HepG2 (cell line): ENCODE data around the gene ANKRD44. TPM values are rescaled to one million over a fixed set of nuclear protein-coding genes. Genes with fewer than 3 reads are reported as not detected.

Experiments used
- ATAC-seq: fragments of 200-7000 bp; cut with Tn5 transposase; 3 replicates; pipeline ENCODE4 v1.9.1; 2020; ENCODE audit warnings: mild to moderate bottlenecking, moderate library complexity
- BruUV-seq: library from RNA; stranded (reverse); fragments of 400-500 nt; replicated peaks from 2 replicates; lab custom pipeline; 2021; lab: Mats Ljungman, UMichigan
- CTCF ChIA-PET: fragments of 300-600 bp; formaldehyde crosslinking; extraction: SDS; loops from one replicate; lab custom pipeline; 2021; ENCODE audit warnings: low total read pairs, inconsistent platforms, low intra/inter-chr PET ratio; lab: Yijun Ruan, JAX
- POLR2A ChIA-PET: fragments of 350-600 bp; sonication (Branson Sonifier 250); formaldehyde crosslinking; loops from one replicate; lab custom pipeline; 2020; ENCODE audit warnings: antibody characterized with exemption, inconsistent platforms; lab: Yijun Ruan, JAX
- DNase-seq: peaks from one replicate; pipeline ENCODE4 v3.0.0-alpha.2; 2015; ENCODE audit warnings: low spot score
- FAIRE-seq: peaks from 3 replicates; lab custom pipeline; 2011; peaks lifted over from hg19 to GRCh38; lab: Jason Lieb, UNC
- H2AFZ ChIP-seq: one replicate; pipeline ENCODE4 v1.6.1; 2011; ENCODE audit warnings: low read length, inconsistent platforms
- H3K27ac ChIP-seq: fragments of 300-600 bp; 3 replicates; pipeline ENCODE4 v1.8.0; 2011; ENCODE audit warnings: mixed run types, mild to moderate bottlenecking, mixed read lengths, low read length, inconsistent platforms; ENCODE audit not compliant: insufficient read depth; ENCODE audit errors: extremely low read length
- H3K27me3 ChIP-seq, 2 experiments: fragments of 200-600 bp in 1 of 2; 2 replicates in 1 of 2; 3 replicates in 1 of 2; pipeline versions ENCODE4 v1.6.0 to v1.8.0; 2011; ENCODE audit warnings: low read length in 2 of 2, mild to moderate bottlenecking in 2 of 2, moderate library complexity in 2 of 2, inconsistent platforms in 1 of 2; ENCODE audit not compliant: insufficient read depth in 2 of 2, control insufficient read depth in 1 of 2
- H3K36me3 ChIP-seq, 2 experiments: fragments of 200-600 bp in 1 of 2; replicated peaks in 1 of 2; 2 replicates in 1 of 2; 3 replicates in 1 of 2; pipeline versions ENCODE4 v1.5.1 to v1.8.0; 2011; ENCODE audit warnings: low read length in 2 of 2, inconsistent platforms in 1 of 2; ENCODE audit not compliant: insufficient read depth in 2 of 2, control insufficient read depth in 1 of 2
- H3K4me1 ChIP-seq: 2 replicates; pipeline ENCODE4 v1.5.1; 2012; ENCODE audit warnings: low read length, inconsistent platforms; ENCODE audit not compliant: insufficient read depth
- H3K4me2 ChIP-seq: 2 replicates; pipeline ENCODE4 v1.6.0; 2011; ENCODE audit warnings: low read depth, low read length, inconsistent platforms
- H3K4me3 ChIP-seq, 3 experiments: fragments of 200-600 bp in 1 of 3; sonication (generic), shearing (Covaris generic) in 1 of 3; replicated peaks in 1 of 3; 2 replicates each; pipeline ENCODE4 v1.5.1; 2011 to 2016; ENCODE audit warnings: low read length in 3 of 3, inconsistent platforms in 2 of 3, low read depth in 2 of 3, mild to moderate bottlenecking in 2 of 3, control low read depth in 1 of 3, mixed read lengths in 1 of 3; ENCODE audit not compliant: insufficient read depth in 1 of 3
- H3K79me2 ChIP-seq: one replicate; pipeline ENCODE4 v1.6.1; 2011; ENCODE audit warnings: low read length, inconsistent platforms; ENCODE audit not compliant: insufficient read depth
- H3K9ac ChIP-seq: 2 replicates; pipeline ENCODE4 v1.6.0; 2011; ENCODE audit warnings: mild to moderate bottlenecking, low read depth, low read length, inconsistent platforms; ENCODE audit not compliant: insufficient read depth
- H3K9me3 ChIP-seq: 2 replicates; pipeline ENCODE4 v1.5.1; 2012; ENCODE audit warnings: mild to moderate bottlenecking, low read length
- H4K20me1 ChIP-seq: 2 replicates; pipeline ENCODE4 v1.6.0; 2011; ENCODE audit warnings: inconsistent platforms, mild to moderate bottlenecking, low read length, moderate library complexity; ENCODE audit not compliant: insufficient read depth
- FOSL2 ChIP-seq: sonication (generic); formaldehyde crosslinking; IDR thresholded peaks from 2 replicates; pipeline ENCODE4 v1.4.0; 2020; ENCODE audit warnings: missing genetic modification reagents
- FOXA3 ChIP-seq: IDR thresholded peaks from 2 replicates; pipeline ENCODE4 v1.6.1; 2016; ENCODE audit warnings: missing genetic modification reagents, missing compliant biosample characterization
- ISL2 ChIP-seq: sonication (generic); formaldehyde crosslinking; IDR thresholded peaks from 2 replicates; pipeline ENCODE4 v1.5.0; 2020; ENCODE audit warnings: missing genetic modification reagents
- RBAK ChIP-seq: sonication (generic); formaldehyde crosslinking; IDR thresholded peaks from 2 replicates; pipeline ENCODE4 v1.5.1; 2020; ENCODE audit warnings: mild to moderate bottlenecking, missing genetic modification reagents
- SAFB2 ChIP-seq: sonication (generic); formaldehyde crosslinking; IDR thresholded peaks from 2 replicates; pipeline ENCODE4 v1.5.1; 2020; ENCODE audit warnings: missing genetic modification reagents, low read depth, mild to moderate bottlenecking, borderline replicate concordance
- SMC3 ChIP-seq: IDR thresholded peaks from 2 replicates; pipeline ENCODE4 v1.6.1; 2011; ENCODE audit warnings: low read length, improper control_type of control experiment
- ZBTB40 ChIP-seq, 2 experiments: fragments of 450-650 bp in 1 of 2; sonication (generic) in 1 of 2; formaldehyde crosslinking in 1 of 2; IDR thresholded peaks; 2 replicates each; pipeline versions ENCODE4 v1.6.1 to v1.8.0; 2016 to 2022; ENCODE audit warnings: antibody characterized with exemption in 1 of 2, mild to moderate bottlenecking in 1 of 2, missing genetic modification reagents in 1 of 2
- ZFP36 ChIP-seq: fragments of 150-350 bp; IDR thresholded peaks from 2 replicates; pipeline ENCODE4 v1.6.1; 2018; ENCODE audit warnings: borderline replicate concordance, low read length, low read depth; ENCODE audit not compliant: partially characterized antibody
- ZFP62 ChIP-seq: sonication (generic); formaldehyde crosslinking; IDR thresholded peaks from 2 replicates; pipeline ENCODE4 v1.4.0; 2020; ENCODE audit warnings: missing genetic modification reagents
- ZNF160 ChIP-seq: sonication (generic); formaldehyde crosslinking; IDR thresholded peaks from 2 replicates; pipeline ENCODE4 v1.8.0; 2022; ENCODE audit warnings: mild to moderate bottlenecking, inconsistent platforms, missing genetic modification reagents
- ZNF235 ChIP-seq: sonication (generic); formaldehyde crosslinking; IDR thresholded peaks from 2 replicates; pipeline ENCODE4 v1.8.1; 2023; ENCODE audit warnings: mild to moderate bottlenecking, missing genetic modification reagents, borderline replicate concordance
- ZNF549 ChIP-seq: sonication (generic); formaldehyde crosslinking; IDR thresholded peaks from 2 replicates; pipeline ENCODE4 v1.5.0; 2020; ENCODE audit warnings: missing genetic modification reagents
- ZNF572 ChIP-seq: sonication (generic); formaldehyde crosslinking; IDR thresholded peaks from 2 replicates; pipeline ENCODE4 v1.5.1; 2020; ENCODE audit warnings: mild to moderate bottlenecking, missing genetic modification reagents
- WGBS: methylation state at CpG from one replicate; pipeline ENCODE4 v1.1.6; 2017; ENCODE audit warnings: low lambda C conversion rate; 5-methylcytosine and 5-hydroxymethylcytosine counted together
- in situ Hi-C: cut with HindIII; loops from 2 replicates; pipeline ENCODE4 v1.10.0; 2017; ENCODE audit warnings: low pct_unique_long_range_greater_than_20kb; ENCODE audit not compliant: extremely low pct_ligation_motif_present
- intact Hi-C: fragments of 100-400 bp; cut with micrococcal nuclease; formaldehyde crosslinking; loops from one replicate; pipeline ENCODE4 v1.10.0; 2022; ENCODE audit not compliant: unreplicated experiment
- polyA plus RNA-seq, 8 experiments: library from polyadenylated mRNA; depleted of rRNA in 3 of 8; stranded (reverse) in 7 of 8; unstranded in 1 of 8; fragments of >200 nt; fragmentation: Illumina TruSeq in 4 of 8; extraction: Trizol in 4 of 8; gene quantifications; 2 replicates each; pipeline versions ENCODE4 v1.2.1 to v1.2.3, GENCODE V29; 2011 to 2016; ENCODE audit warnings: low read depth in 4 of 8, missing spikeins in 1 of 8, mixed read lengths in 1 of 8; ENCODE audit not compliant: insufficient read depth in 1 of 8
- total RNA-seq, 5 experiments: library from RNA; depleted of rRNA; stranded (reverse); fragments of >200 nt; fragmentation: Illumina TruSeq; extraction: Trizol; gene quantifications; 2 replicates each; pipeline ENCODE4 v1.2.3, GENCODE V29; 2016; ENCODE audit warnings: low read depth in 1 of 5
- TF ChIP-seq, protein P1 (sequence below): sonication (generic); formaldehyde crosslinking; IDR thresholded peaks from 2 replicates; pipeline ENCODE4 v1.5.0; 2020; ENCODE audit warnings: mild to moderate bottlenecking, missing genetic modification reagents

Gene ANKRD44
- total and polyA plus RNA-seq, 2 of the 13 experiments (the other 11 are each of a cell fraction or from before 2014, with no cell fraction given) = 0.04 to 0.11 TPM

DNA sequence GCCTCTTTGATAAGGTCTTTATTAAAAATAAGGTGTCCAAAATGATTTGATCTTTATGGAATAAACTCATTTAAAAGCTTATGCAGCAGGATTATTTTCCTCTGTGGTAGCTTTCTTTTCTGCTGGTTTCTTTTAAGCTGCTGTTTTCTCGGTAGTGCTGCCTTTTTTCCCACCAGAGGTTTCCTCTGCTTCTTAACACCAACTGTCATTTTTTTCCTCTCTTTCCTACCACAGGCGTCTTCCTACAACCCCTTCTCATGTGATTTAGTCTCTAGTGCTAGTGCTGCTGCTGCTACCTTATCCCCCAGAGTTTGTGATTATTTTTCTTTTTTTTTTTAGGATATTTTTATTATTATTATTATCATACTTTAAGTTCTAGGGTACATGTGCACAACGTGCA is 281.9 kb downstream of the ANKRD44 start (continued):
- TF ChIP-seq SAFB2 (CRISPR knock-in tag) (no peak), ZFP62 (no peak), ZNF572 (CRISPR knock-in tag) (no peak), ZNF549 (CRISPR knock-in tag) (no peak), FOXA3 (CRISPR knock-in tag) (no peak), RBAK (CRISPR knock-in tag) (no peak), ZFP36 (no peak), ZNF235 (no peak)

- Histone ChIP-seq H3K79me2 (no peaks in the 10 kb centered on the region), H3K9ac (no peak overlapping the region), H3K4me1 (no peaks in the 10 kb centered on the region), H3K4me3 (no peak overlapping the region)
- 18% methylated on average over 4 of the region's 4 CpGs for WGBS
- FAIRE-seq (no peak), ATAC-seq (peak; percentile 64)
- intact Hi-C loops (no loop called here), in situ Hi-C loops (no loop called here)
- no peak for TF ChIP-seq ZBTB40 (IDR thresholded peaks at IDR 0.05)
- TF ChIP-seq ZBTB40 (CRISPR knock-in tag; IDR thresholded peaks at IDR 0.05) = no peak
- no peak for TF ChIP-seq SMC3
- TF ChIP-seq ISL2 (CRISPR knock-in tag) = no peak
- TF ChIP-seq, protein P1, sequence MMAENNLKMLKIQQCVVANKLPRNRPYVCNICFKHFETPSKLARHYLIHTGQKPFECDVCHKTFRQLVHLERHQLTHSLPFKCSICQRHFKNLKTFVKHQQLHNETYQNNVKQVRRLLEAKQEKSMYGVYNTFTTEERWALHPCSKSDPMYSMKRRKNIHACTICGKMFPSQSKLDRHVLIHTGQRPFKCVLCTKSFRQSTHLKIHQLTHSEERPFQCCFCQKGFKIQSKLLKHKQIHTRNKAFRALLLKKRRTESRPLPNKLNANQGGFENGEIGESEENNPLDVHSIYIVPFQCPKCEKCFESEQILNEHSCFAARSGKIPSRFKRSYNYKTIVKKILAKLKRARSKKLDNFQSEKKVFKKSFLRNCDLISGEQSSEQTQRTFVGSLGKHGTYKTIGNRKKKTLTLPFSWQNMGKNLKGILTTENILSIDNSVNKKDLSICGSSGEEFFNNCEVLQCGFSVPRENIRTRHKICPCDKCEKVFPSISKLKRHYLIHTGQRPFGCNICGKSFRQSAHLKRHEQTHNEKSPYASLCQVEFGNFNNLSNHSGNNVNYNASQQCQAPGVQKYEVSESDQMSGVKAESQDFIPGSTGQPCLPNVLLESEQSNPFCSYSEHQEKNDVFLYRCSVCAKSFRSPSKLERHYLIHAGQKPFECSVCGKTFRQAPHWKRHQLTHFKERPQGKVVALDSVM (CRISPR knock-in tag) = peak; percentile 59; the same call in 1 of the 2 replicates
- peak; percentile 60 for TF ChIP-seq FOSL2 (CRISPR knock-in tag)
- TF ChIP-seq ZNF160 (CRISPR knock-in tag) = no peak
- TF ChIP-seq, all 625 proteins: peak for 2
- Histone ChIP-seq H3K27me3 (no peaks in the 10 kb centered on the region), H3K4me2 (no peak overlapping the region), H3K9me3 (no peaks in the 10 kb centered on the region), H4K20me1 (no peaks in the 10 kb centered on the region), H2AFZ (no peak overlapping the region), H3K36me3 (no peaks in the 10 kb centered on the region), H3K27ac (no peak overlapping the region)
- ChIA-PET POLR2A (interaction anchor here (0.6 kb wide), 1 partner anchor 33 kb away, joined by 3 read pairs; no protein-coding TSS in a partner anchor), CTCF (no interaction called here)
- peak; percentile 72 for DNase-seq
- no TSS peak for BruUV-seq
Observed at GRCh38 chr2:197028230-197028629, 282.4 kb downstream of the ANKRD44 start.
